Superior temporal gyrus (tissue), 1 donor: ENCODE results near the gene GOLGA3.

ENCODE experiments used
- DNase-seq: peaks from one replicate; pipeline ENCODE4 v3.0.0-alpha.2; 2016; ENCODE audit errors: extremely low spot score

Gene GOLGA3

GRCh38 chr12:132720606-132721345 lies 107.9 kb downstream of the GOLGA3 start:
- DNase-seq, result no peak

- no peak for DNase-seq
Measured at GRCh38 chr12:132719954-132720324, 108.7 kb downstream of the GOLGA3 start.

GRCh38 chr12:132719141-132719953 lies 109.3 kb downstream of the GOLGA3 start:
- DNase-seq, result no peak
